IMR-90 (cell line): ENCODE measurements around the gene ROBO1. TPM values are rescaled to one million over a fixed set of nuclear protein-coding genes. Genes with fewer than 3 reads are reported as not detected.

Source experiments
- ATAC-seq: fragments of 200-7000 bp; cut with Tn5 transposase; 2 replicates; pipeline ENCODE4 v1.9.1; 2020; ENCODE audit warnings: low read depth, mild to moderate bottlenecking, moderate library complexity
- BruUV-seq: library from RNA; stranded (reverse); fragments of 400-500 nt; replicated peaks from 2 replicates; lab custom pipeline; 2021; lab: Mats Ljungman, UMichigan
- CTCF ChIA-PET: fragments of 300-600 bp; formaldehyde crosslinking; extraction: SDS; loops from one replicate; lab custom pipeline; 2021; ENCODE audit warnings: antibody characterized with exemption; lab: Yijun Ruan, JAX
- POLR2A ChIA-PET: fragments of 300-600 bp; sonication (Branson Sonifier 250); formaldehyde crosslinking; loops from one replicate; lab custom pipeline; 2022; ENCODE audit warnings: antibody characterized with exemption; ENCODE audit not compliant: unreplicated experiment; lab: Charles Lee
- DNase-seq: peaks from one replicate; pipeline ENCODE4 v3.0.0; 2013
- H2AFZ ChIP-seq: replicated peaks from 2 replicates; pipeline ENCODE3; 2013; ENCODE audit warnings: low read length, mild to moderate bottlenecking; ENCODE audit not compliant: poor library complexity
- H2AK5ac ChIP-seq: 2 replicates; pipeline ENCODE4 v1.6.1; 2013; ENCODE audit warnings: low read depth, low read length, inconsistent platforms
- H2AK9ac ChIP-seq: replicated peaks from 2 replicates; pipeline ENCODE3; 2013; ENCODE audit warnings: mild to moderate bottlenecking, low read depth, low read length, moderate library complexity; ENCODE audit not compliant: poor library complexity
- H2BK120ac ChIP-seq: 2 replicates; pipeline ENCODE4 v1.6.1; 2013; ENCODE audit warnings: low read depth, low read length, inconsistent platforms
- H2BK15ac ChIP-seq: 3 replicates; pipeline ENCODE4 v1.6.1; 2013; ENCODE audit warnings: low read depth, low read length, inconsistent platforms
- H2BK20ac ChIP-seq: 2 replicates; pipeline ENCODE4 v1.6.1; 2013; ENCODE audit warnings: low read depth, mild to moderate bottlenecking, inconsistent platforms, low read length, moderate library complexity
- H2BK5ac ChIP-seq: 2 replicates; pipeline ENCODE4 v1.6.1; 2013; ENCODE audit warnings: mild to moderate bottlenecking, low read depth, low read length, inconsistent platforms; ENCODE audit not compliant: poor library complexity, severe bottlenecking
- H3K14ac ChIP-seq: replicated peaks from 2 replicates; pipeline ENCODE4 v1.6.1; 2013; ENCODE audit warnings: low read depth, low read length, inconsistent platforms
- H3K18ac ChIP-seq: 2 replicates; pipeline ENCODE4 v1.6.1; 2013; ENCODE audit warnings: low read depth, low read length, control low read depth
- H3K23ac ChIP-seq: 2 replicates; pipeline ENCODE4 v1.6.1; 2013; ENCODE audit warnings: low read depth, low read length, inconsistent platforms
- H3K27ac ChIP-seq: 2 replicates; pipeline ENCODE4 v1.5.1; 2013; ENCODE audit warnings: mild to moderate bottlenecking, control low read depth, low read length; ENCODE audit not compliant: insufficient read depth
- H3K27me3 ChIP-seq: 2 replicates; pipeline ENCODE4 v1.6.1; 2013; ENCODE audit warnings: low read length; ENCODE audit not compliant: control insufficient read depth, insufficient read depth
- H3K36me3 ChIP-seq: 2 replicates; pipeline ENCODE4 v1.6.1; 2013; ENCODE audit warnings: low read length, mixed read lengths; ENCODE audit not compliant: control insufficient read depth, insufficient read depth
- H3K4ac ChIP-seq: 2 replicates; pipeline ENCODE4 v1.6.1; 2013; ENCODE audit warnings: low read depth, low read length, inconsistent platforms
- H3K4me1 ChIP-seq: 2 replicates; pipeline ENCODE4 v1.6.1; 2013; ENCODE audit warnings: low read length, mixed read lengths; ENCODE audit not compliant: control insufficient read depth, insufficient read depth
- H3K4me2 ChIP-seq: 2 replicates; pipeline ENCODE4 v1.6.1; 2013; ENCODE audit warnings: low read depth, mild to moderate bottlenecking, control low read depth, low read length, moderate library complexity
- H3K4me3 ChIP-seq: 2 replicates; pipeline ENCODE4 v1.5.1; 2013; ENCODE audit warnings: low read depth, mild to moderate bottlenecking, control low read depth, low read length, moderate library complexity; ENCODE audit not compliant: insufficient read depth
- H3K56ac ChIP-seq: 2 replicates; pipeline ENCODE4 v1.6.1; 2013; ENCODE audit warnings: low read length, inconsistent platforms; ENCODE audit not compliant: insufficient read depth; ENCODE audit errors: extremely low read depth
- H3K79me1 ChIP-seq, 2 experiments: 2 replicates each; pipeline ENCODE4 v1.6.1; 2013; ENCODE audit warnings: low read length in 2 of 2, inconsistent platforms in 1 of 2, low read depth in 1 of 2
- H3K9ac ChIP-seq: 2 replicates; pipeline ENCODE4 v1.6.1; 2013; ENCODE audit warnings: low read depth, low read length, control low read depth
- H3K9me1 ChIP-seq: 2 replicates; pipeline ENCODE4 v1.6.1; 2013; ENCODE audit warnings: low read length, inconsistent platforms; ENCODE audit not compliant: insufficient read depth
- H3K9me3 ChIP-seq: 2 replicates; pipeline ENCODE4 v1.6.1; 2013; ENCODE audit warnings: low read length; ENCODE audit not compliant: control insufficient read depth, insufficient read depth
- H4K20me1 ChIP-seq: 2 replicates; pipeline ENCODE4 v1.6.1; 2013; ENCODE audit warnings: low read length, inconsistent platforms; ENCODE audit not compliant: insufficient read depth
- H4K5ac ChIP-seq: 2 replicates; pipeline ENCODE4 v1.6.1; 2013; ENCODE audit warnings: mild to moderate bottlenecking, low read depth, low read length, control low read depth
- H4K8ac ChIP-seq, 2 experiments: 2 replicates each; pipeline ENCODE4 v1.6.1; 2013; ENCODE audit warnings: low read depth in 2 of 2, low read length in 2 of 2, control low read depth in 1 of 2, inconsistent platforms in 1 of 2
- H4K91ac ChIP-seq: 2 replicates; pipeline ENCODE4 v1.6.1; 2013; ENCODE audit warnings: low read depth, low read length, inconsistent platforms; ENCODE audit not compliant: insufficient read depth
- BHLHE40 ChIP-seq: fragments of 150-350 bp; IDR thresholded peaks from 2 replicates; pipeline ENCODE4 v1.6.1; 2016; ENCODE audit warnings: mild to moderate bottlenecking, low read depth, low read length
- CEBPB ChIP-seq: IDR thresholded peaks from 2 replicates; pipeline ENCODE4 v1.6.1; 2012; ENCODE audit warnings: low read depth, low read length, improper control_type of control experiment
- CHD1 ChIP-seq: IDR thresholded peaks from 2 replicates; pipeline ENCODE4 v1.6.1; 2012; ENCODE audit warnings: low read depth, low read length, improper control_type of control experiment
- CTCF ChIP-seq: conservative IDR thresholded peaks from 2 replicates; pipeline ENCODE4 v1.5.1; 2012; ENCODE audit warnings: mild to moderate bottlenecking, low read depth, low read length, improper control_type of control experiment
- ELK1 ChIP-seq: fragments of 150-350 bp; IDR thresholded peaks from 2 replicates; pipeline ENCODE4 v1.6.1; 2016; ENCODE audit warnings: low read depth, mild to moderate bottlenecking, low read length, moderate library complexity, borderline replicate concordance
- FOS ChIP-seq: fragments of 150-350 bp; IDR thresholded peaks from 2 replicates; pipeline ENCODE4 v1.6.1; 2016; ENCODE audit warnings: low read depth, low read length
- MAFK ChIP-seq: IDR thresholded peaks from 2 replicates; pipeline ENCODE4 v1.6.1; 2012; ENCODE audit warnings: low read depth, low read length, improper control_type of control experiment
- MAZ ChIP-seq: IDR thresholded peaks from 2 replicates; pipeline ENCODE4 v1.6.1; 2012; ENCODE audit warnings: low read depth, mild to moderate bottlenecking, low read length, improper control_type of control experiment, moderate library complexity, borderline replicate concordance
- NFE2L2 ChIP-seq: fragments of 150-350 bp; IDR thresholded peaks from 2 replicates; pipeline ENCODE4 v1.6.1; 2016; ENCODE audit warnings: low read depth, mild to moderate bottlenecking, low read length
- POLR2A ChIP-seq: IDR thresholded peaks from 2 replicates; pipeline ENCODE4 v1.6.1; 2012; ENCODE audit warnings: mild to moderate bottlenecking, low read depth, low read length
- RAD21 ChIP-seq: IDR thresholded peaks from 2 replicates; pipeline ENCODE4 v1.6.1; 2012; ENCODE audit warnings: low read length, improper control_type of control experiment
- RCOR1 ChIP-seq: IDR thresholded peaks from 2 replicates; pipeline ENCODE4 v1.6.1; 2012; ENCODE audit warnings: mild to moderate bottlenecking, low read length, improper control_type of control experiment; ENCODE audit not compliant: insufficient replicate concordance
- RFX5 ChIP-seq: IDR thresholded peaks from 2 replicates; pipeline ENCODE4 v1.8.0; 2012; ENCODE audit warnings: low read depth, mild to moderate bottlenecking, low read length, moderate library complexity
- SMC3 ChIP-seq: fragments of 150-350 bp; IDR thresholded peaks from 2 replicates; pipeline ENCODE4 v1.6.1; 2016; ENCODE audit warnings: low read depth, mild to moderate bottlenecking, antibody characterized with exemption, low read length, moderate library complexity
- USF2 ChIP-seq: fragments of 150-350 bp; IDR thresholded peaks from 2 replicates; pipeline ENCODE4 v1.6.1; 2017; ENCODE audit warnings: mild to moderate bottlenecking, antibody characterized with exemption, low read length, low read depth
- WGBS, 2 experiments: methylation state at CpG; one replicate each; pipeline versions ENCODE4 v1.1.5 to v1.1.7; 2013; ENCODE audit warnings: missing lambda C conversion rate in 2 of 2; ENCODE audit not compliant: insufficient read length in 1 of 2; ENCODE audit errors: extremely low coverage in 2 of 2; 5-methylcytosine and 5-hydroxymethylcytosine counted together
- dilution Hi-C: fragments of 300-500 bp; cut with HindIII; formaldehyde crosslinking; loops from one replicate; pipeline ENCODE4 v1.14.3; 2018; ENCODE audit warnings: low sequenced_read_pairs; ENCODE audit not compliant: unreplicated experiment
- in situ Hi-C: fragments of 300-500 bp; cut with MboI; formaldehyde crosslinking; loops from 3 replicates; pipeline ENCODE4 v1.14.3; 2019; ENCODE audit warnings: low sequenced_read_pairs, inconsistent platforms, mixed read lengths
- intact Hi-C: fragments of 100-400 bp; cut with micrococcal nuclease; formaldehyde crosslinking; loops from 2 replicates; pipeline ENCODE4 v1.10.0; 2022
- polyA plus RNA-seq, 3 experiments: library from polyadenylated mRNA; depleted of rRNA; stranded (reverse); fragments of >200 nt; gene quantifications; 2 replicates each; pipeline ENCODE4 v1.2.3, GENCODE V29; 2012; ENCODE audit warnings: low replicate concordance in 1 of 3
- total RNA-seq: library from RNA; depleted of rRNA; stranded (reverse); fragments of >200 nt; gene quantifications from 2 replicates; pipeline ENCODE4 v1.2.3, GENCODE V29; 2012

Gene ROBO1
- total and polyA plus RNA-seq, 2 of the 4 experiments (the other 2 are of a cell fraction) = 24.1 to 53.9 TPM

- intact Hi-C loops (no loop called here), in situ Hi-C loops (no loop called here), dilution Hi-C loops (no loop called here)
- no CpG with 5 or more reads among the region's 1 CpG for WGBS, 2 experiments
- no peaks in the 10 kb centered on the region for H3K36me3 ChIP-seq
- no peak overlapping the region for H2BK15ac ChIP-seq
- no peak overlapping the region for H3K27ac ChIP-seq
- BruUV-seq = no TSS peak
- no peak overlapping the region for H3K23ac ChIP-seq
- H3K56ac ChIP-seq = no peak overlapping the region
- H4K5ac ChIP-seq = no peak overlapping the region
- H2AFZ ChIP-seq = no peak overlapping the region
- H3K27me3 ChIP-seq = no peaks in the 10 kb centered on the region
- H2AK9ac ChIP-seq = no peak overlapping the region
- H3K14ac ChIP-seq = no peak overlapping the region
- no peaks in the 10 kb centered on the region for H3K4me1 ChIP-seq
- DNase-seq = no peak
- no peak overlapping the region for H3K4me3 ChIP-seq
- H4K91ac ChIP-seq = no peak overlapping the region
- no peaks in the 10 kb centered on the region for H3K9me3 ChIP-seq
- H2AK5ac ChIP-seq = no peak overlapping the region
- no peak overlapping the region for H3K9ac ChIP-seq
- H3K18ac ChIP-seq = no peak overlapping the region
- no peak overlapping the region for H4K8ac ChIP-seq
- ChIA-PET POLR2A (no interaction called here), CTCF (no interaction called here)
- no peaks in the 10 kb centered on the region for H3K9me1 ChIP-seq
- peaks cover 13 to 16% of the 10 kb centered on the region in 2 experiments; a peak in 3 of 4 replicates for H3K79me1 ChIP-seq
- no peak overlapping the region for H3K4ac ChIP-seq
- no peak overlapping the region for H2BK120ac ChIP-seq
- no peak overlapping the region for H3K4me2 ChIP-seq
- H4K20me1 ChIP-seq = no peaks in the 10 kb centered on the region; the same call in none of the 2 replicates
- ATAC-seq = no peak
- H2BK20ac ChIP-seq = no peak overlapping the region
- TF ChIP-seq FOS (no peak), CTCF (no peak), ELK1 (no peak), RAD21 (no peak), POLR2A (no peak), SMC3 (no peak), RFX5 (no peak), USF2 (no peak), BHLHE40 (no peak), MAZ (no peak), MAFK (no peak), CHD1 (no peak), CEBPB (no peak), RCOR1 (no peak), NFE2L2 (no peak)
- no peak overlapping the region for H2BK5ac ChIP-seq
Measured at GRCh38 chr3:79006077-79006476, 761.7 kb downstream of the ROBO1 start.
